IMR-90 (cell line): Measurements from ENCODE around the gene NSF. TPM values are rescaled to one million over a fixed set of nuclear protein-coding genes. Genes with fewer than 3 reads are reported as not detected.

ENCODE experiments used
- ATAC-seq: fragments of 200-7000 bp; cut with Tn5 transposase; 2 replicates; pipeline ENCODE4 v1.9.1; 2020; ENCODE audit warnings: low read depth, mild to moderate bottlenecking, moderate library complexity
- BruUV-seq: library from RNA; stranded (reverse); fragments of 400-500 nt; replicated peaks from 2 replicates; lab custom pipeline; 2021; lab: Mats Ljungman, UMichigan
- CTCF ChIA-PET: fragments of 300-600 bp; formaldehyde crosslinking; extraction: SDS; loops from one replicate; lab custom pipeline; 2021; ENCODE audit warnings: antibody characterized with exemption; lab: Yijun Ruan, JAX
- POLR2A ChIA-PET: fragments of 300-600 bp; sonication (Branson Sonifier 250); formaldehyde crosslinking; loops from one replicate; lab custom pipeline; 2022; ENCODE audit warnings: antibody characterized with exemption; ENCODE audit not compliant: unreplicated experiment; lab: Charles Lee
- DNase-seq: peaks from one replicate; pipeline ENCODE4 v3.0.0; 2013
- H2AFZ ChIP-seq: replicated peaks from 2 replicates; pipeline ENCODE3; 2013; ENCODE audit warnings: low read length, mild to moderate bottlenecking; ENCODE audit not compliant: poor library complexity
- H2AK5ac ChIP-seq: 2 replicates; pipeline ENCODE4 v1.6.1; 2013; ENCODE audit warnings: low read depth, low read length, inconsistent platforms
- H2AK9ac ChIP-seq: replicated peaks from 2 replicates; pipeline ENCODE3; 2013; ENCODE audit warnings: mild to moderate bottlenecking, low read depth, low read length, moderate library complexity; ENCODE audit not compliant: poor library complexity
- H2BK120ac ChIP-seq: 2 replicates; pipeline ENCODE4 v1.6.1; 2013; ENCODE audit warnings: low read depth, low read length, inconsistent platforms
- H2BK15ac ChIP-seq: 3 replicates; pipeline ENCODE4 v1.6.1; 2013; ENCODE audit warnings: low read depth, low read length, inconsistent platforms
- H2BK20ac ChIP-seq: 2 replicates; pipeline ENCODE4 v1.6.1; 2013; ENCODE audit warnings: low read depth, mild to moderate bottlenecking, inconsistent platforms, low read length, moderate library complexity
- H2BK5ac ChIP-seq: 2 replicates; pipeline ENCODE4 v1.6.1; 2013; ENCODE audit warnings: mild to moderate bottlenecking, low read depth, low read length, inconsistent platforms; ENCODE audit not compliant: poor library complexity, severe bottlenecking
- H3K14ac ChIP-seq: replicated peaks from 2 replicates; pipeline ENCODE4 v1.6.1; 2013; ENCODE audit warnings: low read depth, low read length, inconsistent platforms
- H3K18ac ChIP-seq: 2 replicates; pipeline ENCODE4 v1.6.1; 2013; ENCODE audit warnings: low read depth, low read length, control low read depth
- H3K23ac ChIP-seq: 2 replicates; pipeline ENCODE4 v1.6.1; 2013; ENCODE audit warnings: low read depth, low read length, inconsistent platforms
- H3K27ac ChIP-seq: 2 replicates; pipeline ENCODE4 v1.5.1; 2013; ENCODE audit warnings: mild to moderate bottlenecking, control low read depth, low read length; ENCODE audit not compliant: insufficient read depth
- H3K27me3 ChIP-seq: 2 replicates; pipeline ENCODE4 v1.6.1; 2013; ENCODE audit warnings: low read length; ENCODE audit not compliant: control insufficient read depth, insufficient read depth
- H3K36me3 ChIP-seq: 2 replicates; pipeline ENCODE4 v1.6.1; 2013; ENCODE audit warnings: low read length, mixed read lengths; ENCODE audit not compliant: control insufficient read depth, insufficient read depth
- H3K4ac ChIP-seq: 2 replicates; pipeline ENCODE4 v1.6.1; 2013; ENCODE audit warnings: low read depth, low read length, inconsistent platforms
- H3K4me1 ChIP-seq: 2 replicates; pipeline ENCODE4 v1.6.1; 2013; ENCODE audit warnings: low read length, mixed read lengths; ENCODE audit not compliant: control insufficient read depth, insufficient read depth
- H3K4me2 ChIP-seq: 2 replicates; pipeline ENCODE4 v1.6.1; 2013; ENCODE audit warnings: low read depth, mild to moderate bottlenecking, control low read depth, low read length, moderate library complexity
- H3K4me3 ChIP-seq: 2 replicates; pipeline ENCODE4 v1.5.1; 2013; ENCODE audit warnings: low read depth, mild to moderate bottlenecking, control low read depth, low read length, moderate library complexity; ENCODE audit not compliant: insufficient read depth
- H3K56ac ChIP-seq: 2 replicates; pipeline ENCODE4 v1.6.1; 2013; ENCODE audit warnings: low read length, inconsistent platforms; ENCODE audit not compliant: insufficient read depth; ENCODE audit errors: extremely low read depth
- H3K79me1 ChIP-seq, 2 experiments: 2 replicates each; pipeline ENCODE4 v1.6.1; 2013; ENCODE audit warnings: low read length in 2 of 2, inconsistent platforms in 1 of 2, low read depth in 1 of 2
- H3K9ac ChIP-seq: 2 replicates; pipeline ENCODE4 v1.6.1; 2013; ENCODE audit warnings: low read depth, low read length, control low read depth
- H3K9me1 ChIP-seq: 2 replicates; pipeline ENCODE4 v1.6.1; 2013; ENCODE audit warnings: low read length, inconsistent platforms; ENCODE audit not compliant: insufficient read depth
- H3K9me3 ChIP-seq: 2 replicates; pipeline ENCODE4 v1.6.1; 2013; ENCODE audit warnings: low read length; ENCODE audit not compliant: control insufficient read depth, insufficient read depth
- H4K20me1 ChIP-seq: 2 replicates; pipeline ENCODE4 v1.6.1; 2013; ENCODE audit warnings: low read length, inconsistent platforms; ENCODE audit not compliant: insufficient read depth
- H4K5ac ChIP-seq: 2 replicates; pipeline ENCODE4 v1.6.1; 2013; ENCODE audit warnings: mild to moderate bottlenecking, low read depth, low read length, control low read depth
- H4K8ac ChIP-seq, 2 experiments: 2 replicates each; pipeline ENCODE4 v1.6.1; 2013; ENCODE audit warnings: low read depth in 2 of 2, low read length in 2 of 2, control low read depth in 1 of 2, inconsistent platforms in 1 of 2
- H4K91ac ChIP-seq: 2 replicates; pipeline ENCODE4 v1.6.1; 2013; ENCODE audit warnings: low read depth, low read length, inconsistent platforms; ENCODE audit not compliant: insufficient read depth
- BHLHE40 ChIP-seq: fragments of 150-350 bp; IDR thresholded peaks from 2 replicates; pipeline ENCODE4 v1.6.1; 2016; ENCODE audit warnings: mild to moderate bottlenecking, low read depth, low read length
- CEBPB ChIP-seq: IDR thresholded peaks from 2 replicates; pipeline ENCODE4 v1.6.1; 2012; ENCODE audit warnings: low read depth, low read length, improper control_type of control experiment
- CHD1 ChIP-seq: IDR thresholded peaks from 2 replicates; pipeline ENCODE4 v1.6.1; 2012; ENCODE audit warnings: low read depth, low read length, improper control_type of control experiment
- MAFK ChIP-seq: IDR thresholded peaks from 2 replicates; pipeline ENCODE4 v1.6.1; 2012; ENCODE audit warnings: low read depth, low read length, improper control_type of control experiment
- NFE2L2 ChIP-seq: fragments of 150-350 bp; IDR thresholded peaks from 2 replicates; pipeline ENCODE4 v1.6.1; 2016; ENCODE audit warnings: low read depth, mild to moderate bottlenecking, low read length
- POLR2A ChIP-seq: IDR thresholded peaks from 2 replicates; pipeline ENCODE4 v1.6.1; 2012; ENCODE audit warnings: mild to moderate bottlenecking, low read depth, low read length
- RAD21 ChIP-seq: IDR thresholded peaks from 2 replicates; pipeline ENCODE4 v1.6.1; 2012; ENCODE audit warnings: low read length, improper control_type of control experiment
- RCOR1 ChIP-seq: IDR thresholded peaks from 2 replicates; pipeline ENCODE4 v1.6.1; 2012; ENCODE audit warnings: mild to moderate bottlenecking, low read length, improper control_type of control experiment; ENCODE audit not compliant: insufficient replicate concordance
- USF2 ChIP-seq: fragments of 150-350 bp; IDR thresholded peaks from 2 replicates; pipeline ENCODE4 v1.6.1; 2017; ENCODE audit warnings: mild to moderate bottlenecking, antibody characterized with exemption, low read length, low read depth
- WGBS, 2 experiments: methylation state at CpG; one replicate each; pipeline versions ENCODE4 v1.1.5 to v1.1.7; 2013; ENCODE audit warnings: missing lambda C conversion rate in 2 of 2; ENCODE audit not compliant: insufficient read length in 1 of 2; ENCODE audit errors: extremely low coverage in 2 of 2; 5-methylcytosine and 5-hydroxymethylcytosine counted together
- dilution Hi-C: fragments of 300-500 bp; cut with HindIII; formaldehyde crosslinking; loops from one replicate; pipeline ENCODE4 v1.14.3; 2018; ENCODE audit warnings: low sequenced_read_pairs; ENCODE audit not compliant: unreplicated experiment
- in situ Hi-C: fragments of 300-500 bp; cut with MboI; formaldehyde crosslinking; loops from 3 replicates; pipeline ENCODE4 v1.14.3; 2019; ENCODE audit warnings: low sequenced_read_pairs, inconsistent platforms, mixed read lengths
- intact Hi-C: fragments of 100-400 bp; cut with micrococcal nuclease; formaldehyde crosslinking; loops from 2 replicates; pipeline ENCODE4 v1.10.0; 2022
- polyA plus RNA-seq, 3 experiments: library from polyadenylated mRNA; depleted of rRNA; stranded (reverse); fragments of >200 nt; gene quantifications; 2 replicates each; pipeline ENCODE4 v1.2.3, GENCODE V29; 2012; ENCODE audit warnings: low replicate concordance in 1 of 3
- total RNA-seq: library from RNA; depleted of rRNA; stranded (reverse); fragments of >200 nt; gene quantifications from 2 replicates; pipeline ENCODE4 v1.2.3, GENCODE V29; 2012

The NSF gene
- total and polyA plus RNA-seq, 2 of the 4 experiments (the other 2 are of a cell fraction), result 38.9 to 110 TPM

GRCh38 chr17:46796524-46796923, 206.1 kb downstream of the NSF start:
- ChIA-PET POLR2A (no interaction called here), CTCF (interaction anchor here (1.3 kb wide), 1 partner anchor 18 kb away, joined by 3 read pairs; no protein-coding TSS in a partner anchor)
- Histone ChIP-seq H2BK20ac (no peak overlapping the region), H3K27ac (no peak overlapping the region), H3K4me2 (no peak overlapping the region), H3K56ac (no peak overlapping the region), H3K9ac (no peak overlapping the region), H3K23ac (no peak overlapping the region), H2AK5ac (no peak overlapping the region), H2AFZ (peak overlapping the region; percentile 10), H3K27me3 (peaks cover 52% of the 10 kb centered on the region), H3K14ac (no peak overlapping the region), H3K4me1 (no peaks in the 10 kb centered on the region), H2BK15ac (no peak overlapping the region), H4K8ac (no peak overlapping the region), H2AK9ac (no peak overlapping the region), H4K20me1 (no peaks in the 10 kb centered on the region), H2BK120ac (no peak overlapping the region), H4K91ac (no peak overlapping the region), H3K36me3 (no peaks in the 10 kb centered on the region), H2BK5ac (no peak overlapping the region), H3K4ac (no peak overlapping the region), H4K5ac (no peak overlapping the region), H3K9me1 (no peaks in the 10 kb centered on the region), H3K4me3 (no peak overlapping the region), H3K79me1 (no peaks in the 10 kb centered on the region), H3K18ac (no peak overlapping the region), H3K9me3 (no peaks in the 10 kb centered on the region)
- no peak for TF ChIP-seq NFE2L2
- no peak for TF ChIP-seq POLR2A
- no peak for TF ChIP-seq MAFK
- TF ChIP-seq RCOR1, result no peak
- TF ChIP-seq RAD21, result no peak
- no peak for TF ChIP-seq CHD1
- TF ChIP-seq CEBPB, result no peak
- TF ChIP-seq BHLHE40, result no peak
- no peak for TF ChIP-seq USF2
- BruUV-seq, result no TSS peak
- dilution Hi-C loops (no loop called here), intact Hi-C loops (loop anchor here (10.0 kb wide), 1 partner anchor 58 kb away; the partner anchor contains the start of gene WNT9B), in situ Hi-C loops (no loop called here)
- DNase-seq (no peak), ATAC-seq (no peak)
- 57% methylated on average over 5 of the region's 7 CpGs; no CpG with 5 or more reads in 1 of the 2 experiments for WGBS, 2 experiments
